ENCODE measurements around the gene TEX29.

Gene TEX29

DNA sequence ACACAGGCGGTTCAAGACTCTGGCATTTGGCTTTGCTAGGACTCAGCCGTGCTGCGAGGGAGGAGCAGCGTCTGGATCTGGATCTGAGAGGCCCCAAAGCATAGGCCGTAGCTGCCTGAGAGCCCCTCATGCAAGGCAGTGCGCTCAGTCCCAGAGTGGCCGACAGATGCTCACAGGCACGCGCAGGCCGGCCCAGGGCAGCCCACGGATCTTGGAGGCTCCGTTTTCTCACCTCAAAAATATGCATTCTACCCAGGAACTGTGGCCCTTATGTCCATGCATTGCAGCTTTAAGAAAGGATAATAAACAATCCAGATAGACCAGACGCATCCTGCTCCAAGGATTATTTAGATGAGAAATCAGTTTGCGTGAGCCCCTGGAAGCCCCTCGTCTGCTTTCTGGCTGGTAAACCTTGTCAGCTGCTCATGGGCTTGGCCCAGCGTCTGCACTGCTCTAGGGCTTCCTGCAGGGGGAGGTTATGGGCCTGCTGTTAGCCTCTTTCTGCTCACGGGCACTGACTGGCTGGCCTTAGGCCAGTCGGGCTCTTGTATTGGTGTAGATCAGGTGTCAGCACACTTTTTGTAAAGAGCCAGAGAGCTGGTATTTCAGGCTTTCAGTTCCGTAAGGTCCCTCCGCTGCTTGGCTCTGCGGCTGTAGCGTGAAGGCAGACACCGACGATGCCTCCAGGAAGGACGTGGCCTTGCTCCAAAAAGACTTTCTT is 24.2 kb downstream of the TEX29 start:
- DNase-seq: no peak

- DNase-seq: no peak
Observed at GRCh38 chr13:111345682-111346081, 25.2 kb downstream of the TEX29 start.

DNA sequence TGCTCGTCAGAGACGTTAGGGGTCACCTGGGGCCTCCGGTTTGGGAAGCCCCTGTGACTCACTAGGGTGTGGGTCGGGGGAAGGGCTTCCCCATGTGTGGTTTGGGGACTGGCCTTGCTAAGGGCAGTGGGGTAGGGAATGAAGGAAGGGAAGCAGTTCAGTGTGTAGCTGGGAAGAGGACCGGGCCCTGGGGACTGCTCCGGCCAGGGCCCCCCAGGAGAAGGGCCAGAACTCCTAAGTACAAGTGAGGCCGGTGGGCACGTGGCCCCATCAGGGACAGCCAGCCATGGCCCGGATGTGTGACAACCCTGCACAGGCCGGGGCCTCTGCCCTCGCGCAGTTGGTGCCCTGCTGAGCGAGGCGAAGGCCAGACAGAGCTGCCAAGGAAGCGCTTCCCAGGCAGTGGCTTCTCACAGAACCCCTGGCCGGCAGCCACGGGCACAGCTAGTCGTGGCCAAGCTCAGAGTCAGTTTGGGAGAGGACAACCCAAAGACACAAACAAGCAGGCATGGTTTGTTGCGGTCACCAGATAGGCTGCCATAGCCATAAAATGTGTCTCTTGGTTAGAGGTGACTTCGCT is 25.7 kb downstream of the TEX29 start:
- DNase-seq: no peak

GRCh38 chr13:111347438-111347837 is 27.0 kb downstream of the TEX29 start:
- DNase-seq: no peak

DNA sequence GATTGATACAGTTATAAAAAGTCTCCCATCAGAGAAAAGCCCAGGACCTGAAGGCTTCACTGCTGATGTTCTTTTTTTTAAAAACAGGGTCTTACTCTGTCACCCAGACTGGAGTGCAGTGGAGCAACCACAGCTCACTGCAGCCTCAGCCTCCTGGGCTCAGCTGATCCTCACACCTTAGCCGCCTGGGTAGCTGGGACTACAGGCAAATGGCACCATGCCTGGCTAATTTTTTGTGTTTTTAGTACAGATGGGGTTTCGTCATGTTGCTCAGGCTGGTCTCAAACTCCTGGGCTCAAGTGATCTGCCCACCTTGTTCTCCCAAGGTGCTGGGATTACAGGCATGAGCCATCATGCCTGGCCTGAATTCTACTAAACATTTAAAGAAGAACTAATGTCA is 33.1 kb downstream of the TEX29 start:
- DNase-seq: no peak

DNA sequence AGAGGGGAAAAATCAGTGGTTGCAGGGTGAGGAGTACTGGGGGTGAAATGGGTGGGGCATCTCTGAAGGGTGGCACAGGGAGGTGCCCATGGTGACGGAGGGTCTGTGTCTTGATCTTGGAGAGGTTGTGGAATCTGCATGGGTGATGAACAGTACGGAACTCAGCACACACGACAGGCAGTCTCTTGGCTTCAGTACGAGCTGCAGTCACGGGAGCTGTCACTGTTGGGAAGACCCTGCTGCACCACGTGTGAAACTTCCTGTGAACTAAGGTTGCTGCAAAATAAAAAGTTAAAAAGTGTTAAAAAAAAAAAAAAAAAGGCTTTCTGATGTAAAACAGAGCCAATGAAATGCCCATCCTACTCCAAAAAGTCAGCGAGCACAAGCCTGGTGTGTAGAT is 34.3 kb downstream of the TEX29 start:
- no peak for DNase-seq

GRCh38 chr13:111356795-111357194 is 36.4 kb downstream of the TEX29 start:
- DNase-seq: no peak

DNA sequence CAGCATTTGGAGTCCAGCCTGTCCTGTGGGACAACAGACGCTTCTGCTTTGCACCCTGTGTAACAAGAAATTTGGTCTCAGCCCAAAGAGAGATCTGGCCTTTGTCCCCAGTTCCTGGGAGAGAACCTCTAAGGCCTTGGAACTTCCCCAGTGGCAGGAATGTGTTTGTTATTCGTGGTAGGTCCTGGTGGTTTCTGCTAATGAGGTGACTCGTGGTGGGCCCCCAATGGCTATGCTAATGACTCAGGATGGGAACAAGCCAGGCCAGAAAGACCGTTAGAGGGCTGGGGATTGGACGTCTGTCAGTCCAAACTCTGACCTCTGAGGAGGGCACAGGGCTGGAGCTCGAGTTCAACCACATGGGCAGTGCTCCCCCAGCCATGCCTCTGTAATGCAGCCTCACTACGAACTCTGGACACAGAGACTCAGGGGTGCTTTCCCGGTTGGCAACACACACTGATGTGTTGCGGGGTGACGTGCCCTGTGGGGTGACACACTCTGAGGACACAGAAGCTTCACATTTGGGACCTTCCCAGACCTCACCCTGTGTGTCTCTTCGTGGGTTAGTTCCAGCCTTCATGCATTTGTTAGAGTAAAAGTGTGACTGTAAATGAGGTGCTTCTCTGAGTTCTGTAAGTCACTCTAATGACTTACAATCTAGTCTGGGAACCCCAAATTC is 38.9 kb downstream of the TEX29 start:
- no peak for DNase-seq

DNA sequence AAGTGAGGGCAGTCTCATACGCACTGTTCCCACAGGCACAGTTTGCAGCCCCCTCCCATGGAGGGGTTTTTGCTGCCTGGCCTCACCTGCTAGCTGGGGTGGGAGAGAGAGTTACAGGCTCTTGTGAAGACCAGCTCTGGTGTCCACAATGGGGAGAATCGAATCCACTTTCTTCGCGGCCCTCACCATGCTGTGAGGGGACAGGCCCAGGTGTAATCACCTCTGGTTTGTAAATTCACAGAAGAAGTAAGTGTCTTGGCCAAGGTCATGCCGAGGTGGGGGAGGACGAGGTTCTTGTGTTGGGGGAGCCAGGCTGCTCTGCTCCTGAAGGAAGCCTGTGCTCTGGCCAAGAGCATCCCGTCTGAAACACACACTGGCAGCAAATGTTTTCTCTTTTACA is 39.5 kb downstream of the TEX29 start:
- DNase-seq: no peak

DNA sequence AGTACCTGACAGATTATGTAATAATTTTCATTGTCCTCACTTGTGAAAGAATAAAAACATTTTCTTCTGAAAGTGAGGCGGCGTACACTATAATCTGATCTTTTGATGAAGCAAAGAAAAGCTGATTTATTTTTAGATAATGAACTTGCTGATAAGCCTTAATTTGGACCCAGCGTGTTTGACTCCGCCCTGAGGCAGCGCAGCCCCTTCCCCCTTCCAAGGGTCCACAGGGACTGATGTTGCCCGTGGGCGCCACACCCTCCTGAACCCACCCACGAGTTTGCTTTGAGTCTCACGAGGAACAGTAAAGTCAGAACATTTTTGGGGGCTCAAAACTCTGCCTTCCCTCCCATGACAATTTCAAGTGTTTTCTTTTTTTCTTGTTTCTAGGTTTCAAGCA is 40.0 kb downstream of the TEX29 start:
- no peak for DNase-seq

- no peak for DNase-seq
Observed at GRCh38 chr13:111361046-111361872, 40.8 kb downstream of the TEX29 start.

DNA sequence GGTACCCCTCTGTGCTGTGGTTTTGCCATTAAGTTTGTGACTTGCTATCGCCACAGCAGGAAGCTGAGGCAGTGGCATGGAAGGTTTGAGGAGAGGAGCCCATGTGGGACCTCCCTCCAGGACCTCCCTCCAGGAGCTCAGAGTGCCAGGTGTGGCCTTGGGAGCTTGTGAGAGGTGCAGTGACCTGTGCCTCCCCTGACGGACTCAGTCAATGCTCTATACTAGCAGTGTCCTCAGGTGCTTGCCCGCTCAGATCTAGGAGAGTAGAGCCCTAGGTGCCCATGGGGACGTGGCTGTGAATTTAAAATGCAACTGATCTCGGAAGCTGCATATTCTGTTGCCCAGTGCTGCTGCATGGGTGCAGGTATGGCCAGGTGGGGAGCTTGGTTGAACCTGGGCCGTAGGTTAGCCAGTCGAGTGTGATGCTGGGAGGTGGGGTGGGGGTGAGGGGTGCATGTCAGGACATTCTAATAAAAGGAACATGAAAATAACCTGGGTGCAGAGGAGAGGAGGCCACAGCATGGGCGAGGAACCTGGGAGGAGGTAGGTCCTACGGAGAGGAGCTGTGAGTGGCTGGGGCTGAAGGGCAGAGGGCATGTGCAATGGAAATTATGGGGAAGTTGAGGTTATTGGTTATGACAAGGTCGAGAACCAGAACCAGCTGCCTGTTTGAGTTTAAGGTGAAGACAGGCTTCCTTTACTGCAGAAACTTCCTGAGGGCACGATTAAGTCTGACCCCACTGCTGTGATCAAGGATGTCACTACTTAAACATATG is 41.6 kb downstream of the TEX29 start:
- DNase-seq: no peak

DNA sequence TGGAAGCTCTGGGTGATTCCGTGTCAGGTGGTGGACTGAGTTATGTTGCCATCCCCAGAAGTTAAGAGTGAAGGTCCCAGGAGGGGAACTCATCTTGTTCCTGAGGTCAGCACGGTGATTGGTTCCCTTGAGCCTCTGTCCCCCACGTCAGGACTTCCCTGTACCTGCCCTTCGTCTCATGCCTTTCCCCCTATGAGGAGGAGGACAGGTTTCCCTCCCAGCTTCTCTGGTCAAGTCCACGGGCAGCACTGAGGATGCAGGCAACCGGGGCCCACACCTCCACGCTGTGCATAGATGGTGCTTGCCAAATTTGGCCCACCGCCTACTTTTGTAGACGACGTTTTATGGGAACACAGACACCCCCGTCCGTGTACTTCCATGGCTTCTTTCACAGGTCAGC is 42.7 kb downstream of the TEX29 start:
- no peak for DNase-seq

GRCh38 chr13:111363591-111363990 is 43.1 kb downstream of the TEX29 start:
- DNase-seq: no peak

DNA sequence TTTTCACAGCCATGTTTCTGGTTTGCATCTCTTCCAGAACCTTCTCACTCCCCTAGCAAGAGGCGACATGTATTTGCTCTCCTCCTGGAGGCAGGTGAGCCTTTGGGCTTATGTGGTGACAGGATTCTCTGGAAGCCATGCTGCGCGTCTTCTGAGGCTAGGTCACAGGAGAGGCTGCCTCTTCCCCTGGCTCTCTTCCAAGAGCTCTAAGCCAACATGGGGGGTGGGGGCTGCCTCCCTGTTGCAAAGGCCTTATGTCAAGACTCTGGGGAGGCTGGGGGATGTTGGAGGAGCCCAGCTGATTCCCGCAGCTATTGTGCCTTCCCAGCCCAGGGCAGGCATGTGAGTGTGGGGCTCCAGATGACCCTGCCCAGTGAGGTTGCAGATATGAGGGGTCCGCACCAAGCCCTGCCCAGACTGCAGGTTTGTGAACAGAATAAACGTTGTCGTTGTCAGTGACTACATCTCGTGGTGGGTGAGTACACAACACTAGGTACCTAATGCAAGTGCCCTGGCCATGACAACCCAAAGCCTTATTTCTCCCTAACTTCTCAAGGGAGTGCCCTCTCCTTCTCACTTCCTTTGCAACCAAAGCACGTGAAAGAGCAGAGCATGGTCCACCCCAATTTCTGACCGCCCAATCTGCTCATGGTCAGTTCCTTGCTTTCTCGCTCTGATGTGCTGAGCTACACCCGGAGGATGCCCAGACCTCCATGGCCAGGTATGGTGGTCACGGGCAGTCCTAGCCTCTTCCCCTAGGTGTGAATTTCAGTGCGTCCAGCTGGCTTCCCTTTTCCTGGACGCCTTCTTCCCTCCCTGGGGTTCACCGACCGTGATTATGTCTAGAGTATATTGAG is 44.9 kb downstream of the TEX29 start:
- no peak for DNase-seq

- no peak for DNase-seq
Observed at GRCh38 chr13:111367340-111367739, 46.9 kb downstream of the TEX29 start.

DNA sequence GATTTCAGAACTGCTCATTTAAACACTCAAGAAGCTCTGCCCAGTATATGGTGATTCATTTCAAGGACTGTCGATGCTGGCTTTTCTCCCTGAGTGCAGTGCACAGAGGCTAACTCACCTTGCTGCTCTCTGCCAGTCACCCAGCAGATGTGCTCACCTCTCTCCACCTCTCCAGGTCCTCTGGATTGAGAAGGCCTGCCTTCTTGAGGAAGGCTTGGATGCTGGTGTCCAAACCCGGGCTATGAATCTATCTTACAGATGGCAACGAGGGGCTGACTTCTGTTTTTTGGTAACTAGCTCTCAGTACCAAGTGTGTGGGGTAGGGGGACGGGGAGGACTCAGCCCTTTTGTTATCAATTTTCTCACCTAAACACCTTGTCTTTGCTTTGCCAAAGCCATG is 47.6 kb downstream of the TEX29 start:
- DNase-seq: no peak

- no peak for DNase-seq
Observed at GRCh38 chr13:111370147-111370546, 49.7 kb downstream of the TEX29 start.

DNA sequence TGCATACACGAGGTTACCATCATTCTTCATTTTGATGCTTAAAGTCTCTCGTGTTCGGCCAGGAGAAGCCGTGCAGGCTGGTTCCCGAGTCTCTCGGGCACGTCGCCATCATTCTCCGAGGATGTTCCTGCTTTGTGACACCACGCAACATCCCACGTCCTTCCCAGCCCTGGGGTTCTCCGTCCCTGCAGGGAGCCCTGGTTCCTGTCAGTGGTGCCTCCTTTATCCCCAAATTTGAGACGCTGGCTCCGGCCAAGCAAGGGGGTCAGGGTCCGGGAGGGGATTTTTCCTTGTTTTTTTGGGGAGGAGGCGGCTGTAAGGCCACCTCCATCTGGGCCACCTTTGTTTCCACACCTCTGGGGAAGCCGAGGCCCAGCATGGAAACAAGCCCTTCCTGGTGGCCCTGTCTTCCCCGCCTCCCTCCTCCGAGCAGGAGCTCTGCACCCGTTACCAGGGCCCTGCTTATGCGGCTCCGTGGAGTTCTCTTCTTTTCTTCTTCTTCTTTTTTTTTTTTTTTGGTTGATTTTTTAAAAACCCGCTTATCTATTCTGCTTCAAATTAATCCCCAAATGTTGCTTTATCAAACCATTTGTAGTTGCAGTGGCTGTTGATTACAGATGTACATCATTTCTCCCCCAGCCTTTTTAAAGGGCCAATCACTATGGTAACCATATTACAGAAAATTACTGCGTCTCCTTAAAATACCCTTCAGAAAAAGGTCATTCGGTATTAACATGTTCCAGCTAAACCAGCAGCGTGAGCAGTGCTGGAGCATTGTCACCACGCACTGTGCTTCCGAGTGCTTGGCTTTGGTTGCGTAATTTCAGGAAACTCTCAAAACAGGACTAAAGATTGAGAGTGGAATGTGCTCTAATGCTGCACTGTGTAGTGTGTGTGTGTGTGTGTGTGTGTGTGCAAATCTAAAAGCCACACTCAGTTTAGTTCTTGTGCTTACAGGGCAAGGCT is 50.4 kb downstream of the TEX29 start:
- no peak for DNase-seq

DNA sequence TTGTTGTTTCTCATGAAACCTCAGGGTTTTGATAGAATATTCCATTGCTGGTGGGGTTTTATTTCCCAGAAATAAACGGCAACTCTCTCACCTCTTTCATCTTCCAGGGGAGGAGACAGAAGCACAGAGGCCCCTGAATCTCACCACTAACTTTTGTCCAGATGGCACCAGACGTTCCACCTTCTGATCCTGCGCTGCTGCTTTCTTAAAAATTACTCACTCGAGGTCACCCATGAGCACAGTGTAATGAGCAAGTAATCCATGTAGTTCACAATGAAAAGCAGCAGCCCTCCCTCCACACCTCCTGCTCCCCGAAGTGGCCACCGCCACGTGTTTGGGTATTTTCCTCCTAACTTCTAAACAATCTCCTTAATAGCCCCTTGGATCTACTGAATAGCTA is 51.3 kb downstream of the TEX29 start:
- no peak for DNase-seq

Measured in CD4-positive, alpha-beta T cell treated with Interleukin-4 for 1 hour (primary cell).